ENCODE data around the gene TBC1D22B.

DNA sequence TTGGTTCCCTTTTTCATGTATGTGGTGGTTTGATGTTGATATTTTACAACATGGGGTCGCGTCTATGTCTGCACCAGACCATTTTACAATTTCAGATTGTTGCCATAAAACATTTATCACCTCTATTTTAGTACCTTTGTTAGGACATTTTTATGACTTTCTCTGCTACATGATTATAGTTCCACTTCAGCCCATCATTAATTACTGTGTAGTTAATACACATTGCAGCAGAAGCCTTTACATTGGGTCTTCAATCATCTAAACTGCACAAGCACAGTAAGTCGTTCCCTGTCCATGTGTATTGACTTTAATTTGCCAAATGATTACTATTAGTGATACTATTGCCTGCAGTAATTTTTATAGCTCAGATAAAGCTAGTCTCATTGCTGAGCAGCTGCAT lies 16.1 kb downstream of the TBC1D22B start:
- TF ChIP-seq, protein P1, sequence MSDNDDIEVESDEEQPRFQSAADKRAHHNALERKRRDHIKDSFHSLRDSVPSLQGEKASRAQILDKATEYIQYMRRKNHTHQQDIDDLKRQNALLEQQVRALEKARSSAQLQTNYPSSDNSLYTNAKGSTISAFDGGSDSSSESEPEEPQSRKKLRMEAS (IDR thresholded peaks at IDR 0.05; ENCODE audit: insufficient read depth, insufficient read length): no peak
- TF ChIP-seq, protein P2, sequence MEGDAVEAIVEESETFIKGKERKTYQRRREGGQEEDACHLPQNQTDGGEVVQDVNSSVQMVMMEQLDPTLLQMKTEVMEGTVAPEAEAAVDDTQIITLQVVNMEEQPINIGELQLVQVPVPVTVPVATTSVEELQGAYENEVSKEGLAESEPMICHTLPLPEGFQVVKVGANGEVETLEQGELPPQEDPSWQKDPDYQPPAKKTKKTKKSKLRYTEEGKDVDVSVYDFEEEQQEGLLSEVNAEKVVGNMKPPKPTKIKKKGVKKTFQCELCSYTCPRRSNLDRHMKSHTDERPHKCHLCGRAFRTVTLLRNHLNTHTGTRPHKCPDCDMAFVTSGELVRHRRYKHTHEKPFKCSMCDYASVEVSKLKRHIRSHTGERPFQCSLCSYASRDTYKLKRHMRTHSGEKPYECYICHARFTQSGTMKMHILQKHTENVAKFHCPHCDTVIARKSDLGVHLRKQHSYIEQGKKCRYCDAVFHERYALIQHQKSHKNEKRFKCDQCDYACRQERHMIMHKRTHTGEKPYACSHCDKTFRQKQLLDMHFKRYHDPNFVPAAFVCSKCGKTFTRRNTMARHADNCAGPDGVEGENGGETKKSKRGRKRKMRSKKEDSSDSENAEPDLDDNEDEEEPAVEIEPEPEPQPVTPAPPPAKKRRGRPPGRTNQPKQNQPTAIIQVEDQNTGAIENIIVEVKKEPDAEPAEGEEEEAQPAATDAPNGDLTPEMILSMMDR (IDR thresholded peaks at IDR 0.05; ENCODE audit: extremely low read depth in 1 of 2, insufficient read depth in 1 of 2, low read depth in 1 of 2, low read length in 2 of 2): no peak
- TF ChIP-seq POLR2A (IDR thresholded peaks at IDR 0.05; ENCODE audit: low read depth, low read length) (no peak), POLR2AphosphoS5 (IDR thresholded peaks at IDR 0.05; ENCODE audit: insufficient read depth, low read depth, low read length) (no peak)

Measured in endothelial cell of umbilical vein (primary cell).